Karpas-422 (cell line): ENCODE data around the gene ZNF639. TPM values are rescaled to one million over a fixed set of nuclear protein-coding genes. Genes with fewer than 3 reads are reported as not detected.

ENCODE experiments used
- DNase-seq: peaks from one replicate; pipeline ENCODE4 v3.0.0-alpha.2; 2015
- H2AFZ ChIP-seq: fragments of 200-600 bp; sonication (generic); 2 replicates; pipeline ENCODE4 v1.6.1; 2014; ENCODE audit warnings: antibody characterized with exemption, low read length, mixed read lengths
- H3K27ac ChIP-seq: fragments of 200-600 bp; sonication (generic); 2 replicates; pipeline ENCODE4 v1.5.1; 2014; ENCODE audit warnings: mild to moderate bottlenecking, low read length, moderate library complexity
- H3K27me3 ChIP-seq: fragments of 200-600 bp; sonication (generic); 2 replicates; pipeline ENCODE4 v1.6.1; 2014; ENCODE audit warnings: low read length, mixed read lengths
- H3K36me3 ChIP-seq: fragments of 200-600 bp; sonication (generic); 2 replicates; pipeline ENCODE4 v1.6.1; 2014; ENCODE audit warnings: low read length, mixed read lengths; ENCODE audit not compliant: insufficient read depth
- H3K4me1 ChIP-seq: fragments of 200-600 bp; sonication (generic); 2 replicates; pipeline ENCODE4 v1.6.1; 2014; ENCODE audit warnings: mild to moderate bottlenecking, low read length, mixed read lengths
- H3K4me2 ChIP-seq: fragments of 200-600 bp; sonication (generic); 2 replicates; pipeline ENCODE4 v1.6.1; 2014; ENCODE audit warnings: low read length, low read depth, mild to moderate bottlenecking; ENCODE audit not compliant: poor library complexity, severe bottlenecking
- H3K4me3 ChIP-seq: fragments of 200-600 bp; sonication (generic); 2 replicates; pipeline ENCODE4 v1.5.1; 2014; ENCODE audit warnings: mild to moderate bottlenecking, antibody characterized with exemption, low read length, mixed read lengths
- H3K79me2 ChIP-seq: fragments of 200-600 bp; sonication (generic); 2 replicates; pipeline ENCODE4 v1.6.1; 2014; ENCODE audit warnings: mild to moderate bottlenecking, low read length, mixed read lengths
- H3K9ac ChIP-seq: fragments of 200-600 bp; sonication (generic); 2 replicates; pipeline ENCODE4 v1.6.0; 2014; ENCODE audit warnings: low read length
- H3K9me2 ChIP-seq: fragments of 200-600 bp; sonication (generic), shearing (Covaris generic); replicated peaks from 2 replicates; pipeline ENCODE4 v1.6.0; 2014; ENCODE audit warnings: mild to moderate bottlenecking, low read length, moderate library complexity; ENCODE audit not compliant: insufficient read depth
- H3K9me3 ChIP-seq: fragments of 300-700, 200-600 bp; sonication (generic); 2 replicates; pipeline ENCODE4 v1.6.1; 2014; ENCODE audit warnings: low read length, mixed read lengths
- H4K20me1 ChIP-seq: fragments of 200-600 bp; sonication (generic); 2 replicates; pipeline ENCODE4 v1.6.1; 2014; ENCODE audit warnings: mild to moderate bottlenecking, antibody characterized with exemption, low read length, low read depth; ENCODE audit not compliant: insufficient read depth
- total RNA-seq: library from RNA; depleted of rRNA; stranded (reverse); fragments of >200 nt; shearing (Covaris generic); gene quantifications from 2 replicates; pipeline ENCODE4 v1.2.3, GENCODE V29; 2014; ENCODE audit warnings: low replicate concordance

ZNF639 gene
- total RNA-seq, 1 experiment from 2014 or later, result 70.8 TPM

- H3K9me2 ChIP-seq, result no peaks in the 10 kb centered on the region
- peak overlapping the region; percentile 76 for H3K4me2 ChIP-seq
- peaks cover 39% of the 10 kb centered on the region for H3K79me2 ChIP-seq
- H3K9me3 ChIP-seq, result no peaks in the 10 kb centered on the region
- 0 out of 2 replicates have a peak overlapping the region, but pooled peaks have one; percentile 90 for H2AFZ ChIP-seq
- peak; percentile 80 for DNase-seq
- H3K27ac ChIP-seq, result peak overlapping the region; percentile 81
- H3K36me3 ChIP-seq, result peaks cover 18% of the 10 kb centered on the region
- H3K9ac ChIP-seq, result peak overlapping the region; percentile 78
- peak overlapping the region; percentile 83 for H3K4me3 ChIP-seq
- peaks cover 32% of the 10 kb centered on the region for H3K4me1 ChIP-seq
- no peaks in the 10 kb centered on the region for H3K27me3 ChIP-seq
- H4K20me1 ChIP-seq, result no peaks in the 10 kb centered on the region
These were observed 25.6 kb downstream of the ZNF639 start for GRCh38 chr3:179348325-179349013.

DNA sequence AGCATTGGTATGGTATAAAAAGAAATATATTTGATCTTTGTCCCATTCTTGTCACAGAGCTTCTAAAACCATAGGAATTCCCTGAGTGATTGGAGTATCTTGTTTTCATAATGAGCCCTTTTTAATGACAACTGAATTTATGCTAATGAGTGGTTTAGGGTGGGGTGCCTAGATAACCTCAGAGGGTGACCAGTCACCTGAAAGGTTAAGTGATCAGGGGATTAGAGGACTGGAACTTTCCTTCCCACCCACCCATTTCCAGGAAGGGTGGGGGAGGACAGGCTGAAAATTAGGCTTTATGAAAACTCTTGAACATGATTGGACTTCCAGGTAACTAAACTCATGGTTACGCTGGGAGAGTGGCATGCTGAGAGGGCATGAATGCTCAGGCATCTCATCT, 33.2 kb downstream of the ZNF639 start:
- Histone ChIP-seq H3K4me3 (no peak overlapping the region), H3K79me2 (peaks cover 48% of the 10 kb centered on the region)

DNA sequence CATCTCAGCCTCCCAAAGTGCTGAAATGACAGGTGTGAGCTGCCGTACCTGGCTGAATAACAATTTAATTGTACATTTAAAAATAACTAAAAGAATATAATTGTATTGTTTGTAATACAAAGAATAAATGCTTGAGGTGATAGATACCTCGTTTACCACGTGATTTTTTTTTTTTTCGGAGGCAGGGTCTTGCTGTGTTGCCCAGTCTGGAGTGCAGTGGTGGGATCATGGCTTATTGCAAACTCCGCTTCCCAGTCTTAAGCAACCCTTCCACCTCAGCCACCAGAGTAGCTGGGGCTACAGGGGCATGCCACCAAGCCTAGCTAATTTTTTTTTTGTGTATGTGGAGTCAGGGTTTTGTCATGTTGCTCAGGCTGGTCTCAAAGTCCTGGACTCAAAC, 40.5 kb downstream of the ZNF639 start:
- no peak overlapping the region for H3K27ac ChIP-seq
- H3K79me2 ChIP-seq, result peaks cover 11% of the 10 kb centered on the region; the same call in 1 of the 2 replicates
- no peak overlapping the region for H3K9ac ChIP-seq
- no peaks in the 10 kb centered on the region for H3K9me2 ChIP-seq
- no peak overlapping the region for H3K4me3 ChIP-seq
- no peaks in the 10 kb centered on the region for H3K27me3 ChIP-seq
- H3K4me2 ChIP-seq, result no peak overlapping the region
- no peak overlapping the region for H2AFZ ChIP-seq
- H3K36me3 ChIP-seq, result peaks cover 41% of the 10 kb centered on the region; the same call in 1 of the 2 replicates
- no peaks in the 10 kb centered on the region for H4K20me1 ChIP-seq
- no peak for DNase-seq
- H3K9me3 ChIP-seq, result no peaks in the 10 kb centered on the region
- no peaks in the 10 kb centered on the region for H3K4me1 ChIP-seq

More for the DNA sequence above, 33.2 kb downstream of the ZNF639 start:
- Histone ChIP-seq H4K20me1 (no peaks in the 10 kb centered on the region), H2AFZ (no peak overlapping the region), H3K4me1 (no peaks in the 10 kb centered on the region), H3K9me3 (no peaks in the 10 kb centered on the region), H3K36me3 (peaks cover 55% of the 10 kb centered on the region), H3K27ac (no peak overlapping the region), H3K9me2 (no peaks in the 10 kb centered on the region), H3K9ac (no peak overlapping the region), H3K27me3 (no peaks in the 10 kb centered on the region), H3K4me2 (no peak overlapping the region)
- DNase-seq, result no peak

DNA sequence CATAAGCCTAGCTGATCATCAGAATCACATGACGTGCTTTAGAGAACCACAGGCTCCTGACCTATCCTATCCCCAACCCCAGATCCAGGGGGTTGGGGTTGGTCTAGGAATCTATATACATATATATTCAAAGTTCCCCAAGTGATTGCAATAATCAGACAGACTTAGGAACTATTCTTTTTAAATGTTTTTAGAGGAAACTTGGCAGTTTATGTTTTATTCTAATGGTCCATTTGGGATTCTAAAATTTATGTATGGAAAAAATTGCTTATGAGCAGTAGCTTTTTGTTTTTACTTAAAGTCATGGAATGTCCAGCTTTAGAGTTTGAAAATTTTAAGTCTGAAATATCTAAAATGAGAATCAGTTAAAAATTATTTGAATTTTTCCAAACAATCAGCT, 46.8 kb downstream of the ZNF639 start:
- Histone ChIP-seq H3K4me3 (no peak overlapping the region), H3K79me2 (0 out of 2 replicates have a peak, but pooled peaks cover 7% of the 10 kb centered on the region), H3K9ac (no peak overlapping the region), H3K27ac (no peak overlapping the region), H3K9me2 (no peaks in the 10 kb centered on the region), H3K27me3 (no peaks in the 10 kb centered on the region), H3K4me2 (no peak overlapping the region), H3K4me1 (no peaks in the 10 kb centered on the region), H2AFZ (no peak overlapping the region), H3K36me3 (peaks cover 32% of the 10 kb centered on the region), H4K20me1 (no peaks in the 10 kb centered on the region), H3K9me3 (no peaks in the 10 kb centered on the region)
- no peak for DNase-seq

- DNase-seq, result no peak
- Histone ChIP-seq H3K4me3 (no peak overlapping the region), H3K36me3 (peaks cover 48% of the 10 kb centered on the region), H3K79me2 (0 out of 2 replicates have a peak, but pooled peaks cover 9% of the 10 kb centered on the region), H3K27me3 (no peaks in the 10 kb centered on the region), H3K4me1 (no peaks in the 10 kb centered on the region), H4K20me1 (no peaks in the 10 kb centered on the region), H3K27ac (no peak overlapping the region), H3K9ac (no peak overlapping the region), H3K9me2 (no peaks in the 10 kb centered on the region), H2AFZ (no peak overlapping the region), H3K9me3 (no peaks in the 10 kb centered on the region), H3K4me2 (no peak overlapping the region)
These were observed 51.1 kb downstream of the ZNF639 start for GRCh38 chr3:179373938-179374337.

GRCh38 chr3:179375091-179375999, 52.5 kb downstream of the ZNF639 start:
- Histone ChIP-seq H3K79me2 (0 out of 2 replicates have a peak, but pooled peaks cover 9% of the 10 kb centered on the region), H3K9ac (no peak overlapping the region), H3K9me3 (no peaks in the 10 kb centered on the region), H4K20me1 (no peaks in the 10 kb centered on the region), H3K4me2 (no peak overlapping the region), H3K9me2 (no peaks in the 10 kb centered on the region), H3K4me3 (no peak overlapping the region), H3K36me3 (peaks cover 53% of the 10 kb centered on the region), H3K27ac (no peak overlapping the region), H3K4me1 (no peaks in the 10 kb centered on the region), H2AFZ (no peak overlapping the region), H3K27me3 (no peaks in the 10 kb centered on the region)
- DNase-seq, result no peak

- no peak overlapping the region for H3K27ac ChIP-seq
- peaks cover 63% of the 10 kb centered on the region for H3K36me3 ChIP-seq
- H3K9ac ChIP-seq, result no peak overlapping the region
These were observed 53.6 kb downstream of the ZNF639 start for GRCh38 chr3:179376474-179376873.

More at GRCh38 chr3:179376474-179376873, 53.6 kb downstream of the ZNF639 start:
- no peaks in the 10 kb centered on the region for H3K9me3 ChIP-seq
- H3K27me3 ChIP-seq, result no peaks in the 10 kb centered on the region
- no peak overlapping the region for H3K4me2 ChIP-seq
- H2AFZ ChIP-seq, result no peak overlapping the region
- DNase-seq, result no peak
- H3K4me1 ChIP-seq, result no peaks in the 10 kb centered on the region
- H4K20me1 ChIP-seq, result no peaks in the 10 kb centered on the region
- no peak overlapping the region for H3K4me3 ChIP-seq
- 0 out of 2 replicates have a peak, but pooled peaks cover 7% of the 10 kb centered on the region for H3K79me2 ChIP-seq
- H3K9me2 ChIP-seq, result no peaks in the 10 kb centered on the region
